AG09309 (cell line): ENCODE results near the gene MT4.

Experiments used
- DNase-seq: peaks from one replicate; pipeline ENCODE4 v3.0.0-alpha.2; 2010; ENCODE audit warnings: low read depth
- H3K4me3 ChIP-seq: 2 replicates; pipeline ENCODE4 v1.5.1; 2011; ENCODE audit warnings: mild to moderate bottlenecking, low read depth, low read length, moderate library complexity; ENCODE audit not compliant: control insufficient read depth
- CTCF ChIP-seq: IDR thresholded peaks from 2 replicates; pipeline ENCODE4 v1.5.1; 2011; ENCODE audit warnings: mild to moderate bottlenecking, low read depth, low read length, inconsistent platforms; ENCODE audit not compliant: insufficient read depth, control insufficient read depth; ENCODE audit errors: missing control alignments

The MT4 gene

GRCh38 chr16:56601325-56601724 is 36.5 kb downstream of the MT4 start:
- DNase-seq: no peak
- H3K4me3 ChIP-seq: no peak overlapping the region
- no peak for TF ChIP-seq CTCF

- peak; percentile 59 for TF ChIP-seq CTCF
- DNase-seq: no peak
- H3K4me3 ChIP-seq: no peak overlapping the region
Observed at GRCh38 chr16:56603589-56603988, 38.7 kb downstream of the MT4 start.

GRCh38 chr16:56604966-56605365 is 40.1 kb downstream of the MT4 start:
- DNase-seq: no peak
- H3K4me3 ChIP-seq: no peak overlapping the region
- TF ChIP-seq CTCF: no peak

GRCh38 chr16:56605475-56605874 is 40.6 kb downstream of the MT4 start:
- no peak overlapping the region for H3K4me3 ChIP-seq
- no peak for TF ChIP-seq CTCF
- no peak for DNase-seq

GRCh38 chr16:56606071-56606475 is 41.2 kb downstream of the MT4 start:
- DNase-seq: peak; percentile 41
- no peak overlapping the region for H3K4me3 ChIP-seq
- no peak for TF ChIP-seq CTCF

GRCh38 chr16:56606476-56607108 is 41.7 kb downstream of the MT4 start:
- peak; percentile 74 for DNase-seq
- no peak for TF ChIP-seq CTCF
- H3K4me3 ChIP-seq: peak overlapping the region; percentile 33
